DMS153 (cell line): ENCODE data around the gene SLC39A11.

ENCODE experiments used
- DNase-seq: peaks from one replicate; lab custom pipeline; 2025; lab: John Stamatoyannopoulos, UW

Gene SLC39A11

GRCh38 chr17:72617557-72617956 lies 474.9 kb downstream of the SLC39A11 start:
- DNase-seq = no peak

- no peak for DNase-seq
Measured at GRCh38 chr17:72616447-72616846, 476.0 kb downstream of the SLC39A11 start.

- DNase-seq = no peak
Measured at GRCh38 chr17:72615627-72615991, 476.9 kb downstream of the SLC39A11 start.

GRCh38 chr17:72614871-72615626 lies 477.4 kb downstream of the SLC39A11 start:
- DNase-seq = no peak

GRCh38 chr17:72614476-72614870 lies 478.0 kb downstream of the SLC39A11 start:
- DNase-seq = no peak

GRCh38 chr17:72613806-72614292 lies 478.6 kb downstream of the SLC39A11 start:
- no peak for DNase-seq

DNA sequence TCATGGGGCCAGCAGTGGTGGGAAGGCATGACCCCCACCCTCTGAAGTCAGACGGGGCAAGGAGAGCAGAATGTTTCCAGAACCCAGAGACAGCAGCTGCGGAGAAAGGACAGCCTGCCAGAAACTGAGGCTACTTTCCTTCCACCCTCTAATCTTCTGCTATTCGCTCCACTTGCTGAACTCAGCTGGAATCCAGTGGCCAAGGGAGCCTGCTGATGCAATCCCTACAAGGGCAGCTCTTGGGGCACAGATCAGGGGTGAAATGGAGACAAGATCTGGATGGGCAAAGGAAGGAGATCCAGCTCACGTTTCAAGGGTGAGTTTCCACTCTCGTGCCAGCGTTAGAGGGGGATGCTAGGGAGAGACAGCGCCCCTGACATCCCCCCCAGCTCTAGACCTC lies 479.1 kb downstream of the SLC39A11 start:
- DNase-seq = no peak

- no peak for DNase-seq
Measured at GRCh38 chr17:72611172-72611571, 481.3 kb downstream of the SLC39A11 start.

GRCh38 chr17:72609501-72609900 lies 483.0 kb downstream of the SLC39A11 start:
- no peak for DNase-seq

DNA sequence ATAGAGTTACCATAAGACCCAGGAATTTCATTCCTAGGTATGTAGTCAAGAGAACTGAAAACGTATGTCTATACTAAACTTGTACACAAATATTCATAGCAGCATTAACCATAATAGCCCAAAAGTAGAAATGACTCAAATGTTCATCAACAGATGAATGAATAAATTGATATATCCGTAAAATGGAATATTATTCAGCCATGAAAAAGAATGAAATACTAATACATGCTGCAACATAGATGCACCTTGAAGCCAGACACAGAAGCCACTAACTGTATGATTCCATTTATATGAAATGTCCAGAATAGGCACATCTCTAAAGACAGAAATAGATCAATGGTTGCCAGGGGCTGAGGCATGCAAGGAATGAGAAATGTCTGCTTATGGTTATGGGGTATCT lies 484.1 kb downstream of the SLC39A11 start:
- no peak for DNase-seq

GRCh38 chr17:72606656-72607055 lies 485.8 kb downstream of the SLC39A11 start:
- no peak for DNase-seq

DNA sequence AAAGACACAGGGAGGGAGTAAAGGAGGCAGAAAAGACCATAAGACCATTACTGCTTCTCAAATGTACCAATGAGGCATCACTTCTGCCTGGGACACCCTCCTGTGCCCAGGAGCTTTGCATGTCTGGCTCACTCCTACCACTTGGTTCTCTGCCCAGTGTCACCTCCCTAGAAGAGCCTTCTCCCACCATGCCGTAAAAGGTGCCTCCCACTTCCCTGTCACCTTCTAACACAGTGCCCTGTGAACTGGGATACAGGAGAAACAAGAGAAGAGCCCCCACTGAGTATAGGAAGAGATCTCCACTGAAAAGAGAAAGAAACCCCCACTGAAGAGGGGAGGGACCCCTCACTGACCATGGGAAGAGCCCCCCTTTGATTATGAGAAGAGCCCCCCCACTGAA lies 486.9 kb downstream of the SLC39A11 start:
- DNase-seq = no peak

DNA sequence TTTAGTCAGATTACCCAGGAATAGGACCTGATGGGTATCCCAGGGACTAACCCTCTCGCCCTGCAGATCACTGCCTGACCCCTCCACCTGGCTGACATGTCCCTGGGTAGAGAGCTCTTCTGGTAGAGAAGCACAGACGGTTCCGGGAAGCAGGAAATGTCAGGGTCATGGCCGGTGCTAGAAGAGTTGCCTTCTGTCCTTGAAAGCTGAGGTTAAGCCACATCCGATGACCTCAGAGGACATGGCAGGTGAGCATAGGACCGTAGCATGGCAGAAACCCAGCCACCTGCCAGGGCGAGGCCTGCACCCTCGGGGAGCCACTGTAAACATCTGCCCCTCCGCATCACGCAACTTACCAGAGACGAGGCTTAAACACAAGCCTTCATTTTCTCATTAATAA lies 488.0 kb downstream of the SLC39A11 start:
- DNase-seq = peak; percentile 87

- no peak for DNase-seq
Measured at GRCh38 chr17:72603420-72604242, 488.9 kb downstream of the SLC39A11 start.

- DNase-seq = peak; percentile 25
Measured at GRCh38 chr17:72602517-72603419, 489.7 kb downstream of the SLC39A11 start.

- DNase-seq = no peak
Measured at GRCh38 chr17:72600934-72601333, 491.6 kb downstream of the SLC39A11 start.

DNA sequence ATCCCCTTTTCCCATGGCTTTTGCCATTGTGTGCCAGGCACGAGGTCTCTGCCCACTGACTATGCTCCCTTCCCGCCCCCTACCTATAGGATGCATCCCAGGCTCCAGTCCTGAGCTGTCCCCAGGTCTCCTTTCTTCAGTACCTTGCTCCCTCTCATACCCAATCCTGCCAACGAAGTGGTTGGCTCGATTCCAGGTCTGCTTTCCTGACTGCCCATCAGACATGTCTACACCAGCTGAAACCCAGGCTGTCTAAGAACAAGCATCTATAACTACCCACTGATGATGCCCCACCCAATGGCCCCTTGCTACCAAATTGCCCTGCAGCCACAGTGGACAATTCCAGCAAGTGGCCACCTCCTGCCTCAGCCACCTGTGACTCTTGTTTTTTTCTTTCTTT lies 492.6 kb downstream of the SLC39A11 start:
- DNase-seq = no peak

DNA sequence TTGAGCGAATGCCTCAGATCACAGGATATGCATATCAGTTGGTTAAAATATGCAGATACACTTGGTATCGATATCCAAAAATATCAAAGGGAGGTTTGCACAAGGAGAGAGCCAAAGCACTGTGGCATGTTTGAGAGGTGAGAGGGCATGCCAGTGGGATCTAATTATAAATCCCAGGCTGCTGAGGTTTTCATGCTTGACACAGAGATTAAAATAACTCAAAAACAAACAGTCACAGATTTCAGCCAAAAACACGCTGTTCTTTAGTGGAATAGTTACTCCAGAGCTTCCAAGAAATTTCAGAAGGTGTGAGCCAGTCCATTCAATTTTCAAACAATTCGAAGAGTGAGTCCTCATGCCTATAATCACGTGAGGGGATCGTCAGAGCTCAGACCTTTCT lies 493.8 kb downstream of the SLC39A11 start:
- DNase-seq = no peak

- no peak for DNase-seq
Measured at GRCh38 chr17:72597354-72598087, 495.0 kb downstream of the SLC39A11 start.
